GM12878 (cell line): ENCODE measurements around the gene TNFAIP2. TPM values are rescaled to one million over a fixed set of nuclear protein-coding genes. Genes with fewer than 3 reads are reported as not detected.

Experiments used
- ATAC-seq: fragments of 200-7000 bp; cut with Tn5 transposase; 3 replicates; pipeline ENCODE4 v1.9.1; 2020; ENCODE audit warnings: mild to moderate bottlenecking, moderate library complexity
- BruUV-seq: library from RNA; stranded (reverse); fragments of 400-500 nt; replicated peaks from 2 replicates; lab custom pipeline; 2021; lab: Mats Ljungman, UMichigan
- CTCF ChIA-PET: fragments of 300-600 bp; sonication (Branson Sonifier 250); formaldehyde crosslinking; extraction: SDS; loops from one replicate; lab custom pipeline; 2021; ENCODE audit warnings: inconsistent platforms; lab: Yijun Ruan, JAX
- POLR2A ChIA-PET: fragments of 350-600 bp; formaldehyde crosslinking; extraction: SDS; loops from one replicate; lab custom pipeline; 2021; ENCODE audit warnings: inconsistent platforms; lab: Charles Lee
- RAD21 ChIA-PET: fragments of 300-600 bp; sonication (Branson Sonifier 250); formaldehyde crosslinking; loops from one replicate; lab custom pipeline; 2023; ENCODE audit warnings: antibody characterized with exemption; ENCODE audit not compliant: unreplicated experiment; lab: Charles Lee
- SMC1A ChIA-PET: fragments of 300-600 bp; sonication (Branson Sonifier 250); formaldehyde crosslinking; loops from one replicate; lab custom pipeline; 2023; ENCODE audit not compliant: unreplicated experiment, uncharacterized antibody; lab: Charles Lee
- DNase-seq: peaks from one replicate; pipeline ENCODE4 v3.0.0-alpha.2; 2011; ENCODE audit warnings: low read depth, low spot score
- FAIRE-seq: peaks from 3 replicates; lab custom pipeline; 2011; peaks lifted over from hg19 to GRCh38; lab: Jason Lieb, UNC
- H2AFZ ChIP-seq: 2 replicates; pipeline ENCODE4 v1.6.0; 2011; ENCODE audit warnings: low read depth, low read length, control low read depth; ENCODE audit not compliant: control insufficient read depth
- H3K27ac ChIP-seq: 2 replicates; pipeline ENCODE4 v1.5.1; 2011; ENCODE audit warnings: control low read depth; ENCODE audit not compliant: control insufficient read depth, insufficient read depth
- H3K27me3 ChIP-seq, 2 experiments: replicated peaks in 1 of 2; 2 replicates each; pipeline versions ENCODE4 v1.6.0 to v1.6.1; 2011; ENCODE audit warnings: low read length in 1 of 2; ENCODE audit not compliant: control insufficient read depth in 2 of 2, insufficient read depth in 2 of 2
- H3K36me3 ChIP-seq, 2 experiments: 2 replicates each; pipeline ENCODE4 v1.5.1; 2011; ENCODE audit warnings: low read length in 1 of 2; ENCODE audit not compliant: control insufficient read depth in 2 of 2, insufficient read depth in 2 of 2
- H3K4me1 ChIP-seq: 2 replicates; pipeline ENCODE4 v1.6.1; 2011; ENCODE audit warnings: mild to moderate bottlenecking, low read length, moderate library complexity, mixed read lengths; ENCODE audit not compliant: control insufficient read depth, insufficient read depth
- H3K4me2 ChIP-seq: 2 replicates; pipeline ENCODE4 v1.6.0; 2011; ENCODE audit warnings: control low read depth; ENCODE audit not compliant: control insufficient read depth, insufficient read depth
- H3K4me3 ChIP-seq: fragments of 200-600 bp; sonication (generic); 2 replicates; pipeline ENCODE4 v1.5.1; 2016
- H3K79me2 ChIP-seq: 2 replicates; pipeline ENCODE4 v1.6.0; 2011; ENCODE audit warnings: low read length; ENCODE audit not compliant: control insufficient read depth, insufficient read depth
- H3K9ac ChIP-seq: 2 replicates; pipeline ENCODE4 v1.8.0; 2011; ENCODE audit warnings: low read length, control low read depth, mixed read lengths; ENCODE audit not compliant: control insufficient read depth, insufficient read depth
- H3K9me3 ChIP-seq: replicated peaks from 3 replicates; pipeline ENCODE4 v1.5.1; 2011; ENCODE audit warnings: mild to moderate bottlenecking, low read length; ENCODE audit not compliant: control insufficient read depth, insufficient read depth
- H4K20me1 ChIP-seq: 2 replicates; pipeline ENCODE4 v1.6.0; 2011; ENCODE audit not compliant: control insufficient read depth, insufficient read depth
- CBX5 ChIP-seq: sonication (generic); IDR thresholded peaks from 2 replicates; pipeline ENCODE4 v1.6.1; 2016; ENCODE audit warnings: low read depth, moderate library complexity, mild to moderate bottlenecking, inconsistent platforms
- DPF2 ChIP-seq: fragments of 450-650 bp; IDR thresholded peaks from 2 replicates; pipeline ENCODE4 v1.6.1; 2017; ENCODE audit warnings: mild to moderate bottlenecking
- EED ChIP-seq: sonication (generic); IDR thresholded peaks from 2 replicates; pipeline ENCODE4 v1.6.1; 2016; ENCODE audit warnings: antibody characterized with exemption, low read depth
- IKZF1 ChIP-seq: fragments of 450-650 bp; conservative IDR thresholded peaks from 2 replicates; pipeline ENCODE4 v1.6.1; 2017; ENCODE audit warnings: antibody characterized with exemption, mild to moderate bottlenecking
- IKZF2 ChIP-seq, 2 experiments: fragments of 450-650 bp; IDR thresholded peaks; 2 replicates each; pipeline ENCODE4 v1.6.1; 2017; ENCODE audit warnings: mild to moderate bottlenecking in 2 of 2, moderate library complexity in 2 of 2
- IRF4 ChIP-seq: IDR thresholded peaks from 2 replicates; pipeline ENCODE4 v1.6.1; 2011; ENCODE audit warnings: low read depth, low read length
- LARP7 ChIP-seq: fragments of 450-650 bp; IDR thresholded peaks from 2 replicates; pipeline ENCODE4 v1.6.1; 2017; ENCODE audit warnings: mild to moderate bottlenecking
- MTA3 ChIP-seq: IDR thresholded peaks from 2 replicates; pipeline ENCODE4 v1.6.1; 2012; ENCODE audit warnings: low read length, inconsistent platforms, borderline replicate concordance
- NR2C1 ChIP-seq: fragments of 450-650 bp; IDR thresholded peaks from 2 replicates; pipeline ENCODE4 v1.6.1; 2017; ENCODE audit warnings: antibody characterized with exemption, mild to moderate bottlenecking, moderate library complexity
- POLR2AphosphoS2 ChIP-seq: IDR thresholded peaks from 2 replicates; pipeline ENCODE4 v1.6.1; 2011; ENCODE audit warnings: low read depth, mild to moderate bottlenecking, low read length, improper control_type of control experiment, moderate library complexity
- SREBF1 ChIP-seq: IDR thresholded peaks from 2 replicates; pipeline ENCODE4 v1.6.1; 2012; ENCODE audit warnings: mild to moderate bottlenecking, low read length
- SREBF2 ChIP-seq: IDR thresholded peaks from 2 replicates; pipeline ENCODE4 v1.6.1; 2012; ENCODE audit warnings: mild to moderate bottlenecking, low read length
- SRF ChIP-seq, 2 experiments: IDR thresholded peaks; 2 replicates each; pipeline ENCODE4 v1.6.1; 2011; ENCODE audit warnings: low read depth in 2 of 2, low read length in 2 of 2, mild to moderate bottlenecking in 1 of 2, moderate library complexity in 1 of 2
- SUZ12 ChIP-seq: fragments of 200-600 bp; sonication (generic); IDR thresholded peaks from one replicate; pipeline ENCODE4 v1.6.1; 2018; ENCODE audit warnings: antibody characterized with exemption, mild to moderate bottlenecking; ENCODE audit not compliant: unreplicated experiment
- TAF1 ChIP-seq: IDR thresholded peaks from 2 replicates; pipeline ENCODE4 v1.6.1; 2011; ENCODE audit warnings: mild to moderate bottlenecking, low read depth, low read length, borderline replicate concordance
- ZBED1 ChIP-seq: IDR thresholded peaks from 2 replicates; pipeline ENCODE4 v1.6.1; 2016; ENCODE audit warnings: borderline replicate concordance
- ZNF217 ChIP-seq: fragments of 450-650 bp; IDR thresholded peaks from 2 replicates; pipeline ENCODE4 v1.6.1; 2017; ENCODE audit warnings: antibody characterized with exemption, mild to moderate bottlenecking
- WGBS: methylation state at CpG from one replicate; pipeline ENCODE4 v1.1.6; 2016; ENCODE audit warnings: low lambda C conversion rate; ENCODE audit not compliant: insufficient replicate concordance, insufficient coverage; ENCODE audit errors: missing lambda C conversion rate; 5-methylcytosine and 5-hydroxymethylcytosine counted together
- in situ Hi-C: fragments of 300-500 bp; cut with MboI; formaldehyde crosslinking; loops from 9 replicates; pipeline ENCODE4 v1.14.3; 2018; ENCODE audit warnings: mixed read lengths
- intact Hi-C: fragments of 100-400 bp; cut with micrococcal nuclease; formaldehyde crosslinking; loops from one replicate; pipeline ENCODE4 v1.14.2; 2022; ENCODE audit not compliant: unreplicated experiment
- polyA plus RNA-seq, 11 experiments: library from polyadenylated mRNA; depleted of rRNA in 4 of 11; unstranded in 6 of 11; stranded (reverse) in 5 of 11; fragments of >200 nt; fragmentation: Nextera tagmentation in 4 of 11; fragmentation: Illumina TruSeq in 1 of 11; extraction: Ambion mirVana in 4 of 11; extraction: Trizol in 1 of 11; gene quantifications; 1 replicate in 1 of 11; 2 replicates in 10 of 11; pipeline versions ENCODE4 v1.2.1 to v1.2.3, GENCODE V29; 2011 to 2016; ENCODE audit warnings: inconsistent platforms in 2 of 11, missing spikeins in 2 of 11, low read depth in 1 of 11
- total RNA-seq, 4 experiments: library from RNA; depleted of rRNA in 3 of 4; stranded (reverse); fragments of >200 nt in 3 of 4; fragmentation: Illumina TruSeq in 1 of 4; extraction: Trizol in 1 of 4; gene quantifications; 2 replicates each; pipeline versions ENCODE4 v1.2.1 to v1.2.3, GENCODE V29; 2013 to 2021
- TF ChIP-seq, protein P1 (sequence below): IDR thresholded peaks from 2 replicates; pipeline ENCODE4 v1.6.1; 2011; ENCODE audit warnings: low read depth, mild to moderate bottlenecking, low read length, moderate library complexity, borderline replicate concordance; ENCODE audit errors: extremely low read depth

The TNFAIP2 gene
- total and polyA plus RNA-seq, 10 of the 15 experiments (the other 5 are each of a cell fraction or from before 2014, with no cell fraction given), result 7.1 to 150 (median 74.5) TPM

DNA sequence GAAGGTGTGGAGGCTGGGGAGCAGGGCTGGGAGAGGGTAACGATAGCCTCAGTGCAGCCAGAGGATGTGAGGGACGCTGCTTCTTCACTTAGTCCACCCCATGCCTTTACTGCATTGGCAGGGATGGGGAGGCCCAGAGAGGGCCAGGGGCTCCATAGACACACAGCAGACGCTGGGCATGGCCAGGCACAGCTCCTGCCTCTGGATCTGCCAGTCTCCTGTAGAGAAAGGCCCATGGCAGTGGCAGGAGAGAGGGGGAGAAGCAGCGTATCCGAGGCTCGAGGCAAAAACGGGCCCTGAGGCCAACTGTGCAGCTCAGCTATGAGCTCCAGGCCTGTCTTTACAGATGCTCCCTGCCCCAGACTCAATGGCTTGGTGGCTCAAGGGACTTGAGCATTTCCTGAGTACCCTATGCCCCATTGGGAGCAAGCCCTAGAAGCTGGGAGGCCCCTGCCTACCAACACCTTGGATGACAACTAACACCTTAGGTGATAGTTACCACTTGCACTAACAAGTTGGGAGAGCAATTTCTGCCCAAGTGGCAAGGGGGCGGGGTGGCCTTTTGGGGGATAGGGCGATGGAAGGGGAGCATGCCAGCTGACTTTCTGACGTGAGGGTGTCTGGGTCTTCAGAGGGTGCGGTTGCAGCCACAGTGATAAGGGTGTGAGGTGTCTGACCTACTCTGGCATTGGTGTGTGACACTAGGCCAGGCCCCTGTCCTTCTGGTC, 44.2 kb upstream of the TNFAIP2 start (continued):
- no peak for TF ChIP-seq POLR2AphosphoS2
- TF ChIP-seq SREBF2, result no peak
- TF ChIP-seq, all 136 proteins: peak for 0

DNA sequence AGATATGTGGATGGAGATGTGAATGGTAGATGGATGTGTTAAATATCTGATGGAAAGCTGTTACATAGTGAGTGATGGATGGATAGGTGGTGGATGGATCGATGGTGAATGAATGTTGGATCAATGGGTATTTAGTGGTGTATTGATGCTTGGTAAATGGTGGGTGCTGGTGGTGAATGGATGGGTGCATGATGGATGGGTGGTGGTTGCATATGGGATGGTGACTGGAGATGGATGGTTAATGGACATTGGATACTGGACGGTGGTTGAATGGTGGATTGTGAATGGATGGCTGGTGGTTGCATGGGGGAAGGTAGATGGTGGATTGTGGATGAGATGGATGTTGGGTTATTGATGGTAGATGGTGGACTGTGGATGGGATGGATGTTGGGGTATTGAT, 41.3 kb upstream of the TNFAIP2 start:
- no peak for TF ChIP-seq LARP7
- TF ChIP-seq SREBF1, result no peak
- TF ChIP-seq DPF2, result no peak
- TF ChIP-seq IKZF2 (IDR thresholded peaks at IDR 0.05), result no peak
- TF ChIP-seq SRF (IDR thresholded peaks at IDR 0.05; ENCODE audit: low read depth in 2 of 2, low read length in 2 of 2), result no peak
- TF ChIP-seq, protein P1, sequence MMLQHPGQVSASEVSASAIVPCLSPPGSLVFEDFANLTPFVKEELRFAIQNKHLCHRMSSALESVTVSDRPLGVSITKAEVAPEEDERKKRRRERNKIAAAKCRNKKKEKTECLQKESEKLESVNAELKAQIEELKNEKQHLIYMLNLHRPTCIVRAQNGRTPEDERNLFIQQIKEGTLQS, result no peak
- TF ChIP-seq ZNF217, result no peak
- TF ChIP-seq SUZ12, result no peak
- no peak for TF ChIP-seq IRF4
- no peak for TF ChIP-seq IKZF1
- no peak for TF ChIP-seq EED
- no peak for TF ChIP-seq TAF1
- no peak for TF ChIP-seq ZBED1
- no peak for TF ChIP-seq MTA3
- TF ChIP-seq NR2C1, result no peak
- TF ChIP-seq CBX5, result no peak
- H3K4me1 ChIP-seq, result no peaks in the 10 kb centered on the region
- H3K27ac ChIP-seq, result no peak overlapping the region
- SMC1A ChIA-PET, result no interaction called here
- H4K20me1 ChIP-seq, result no peaks in the 10 kb centered on the region
- no peak overlapping the region for H2AFZ ChIP-seq
- 74% methylated on average over 2 of the region's 2 CpGs for WGBS
- no peak overlapping the region for H3K4me2 ChIP-seq
- H3K79me2 ChIP-seq, result no peaks in the 10 kb centered on the region
- DNase-seq (no peak), FAIRE-seq (no peak), ATAC-seq (no peak)
- RAD21 ChIA-PET, result no interaction called here
- H3K9me3 ChIP-seq, result no peaks in the 10 kb centered on the region
- H3K9ac ChIP-seq, result no peak overlapping the region
- peaks cover 0 to 2% of the 10 kb centered on the region in 2 experiments; a peak in 2 of 4 replicates for H3K27me3 ChIP-seq
- intact Hi-C loops, result no loop called here
- H3K36me3 ChIP-seq, result no peaks in the 10 kb centered on the region
- H3K4me3 ChIP-seq, result no peak overlapping the region
- in situ Hi-C loops, result no loop called here
- CTCF ChIA-PET, result no interaction called here
- POLR2A ChIA-PET, result no interaction called here
- BruUV-seq, result no TSS peak
